Adrenal gland (tissue), 12 donors: ENCODE measurements around the gene KLC3. TPM values are rescaled to one million over a fixed set of nuclear protein-coding genes. Genes with fewer than 3 reads are reported as not detected.

ENCODE experiments used
- polyA plus RNA-seq, 3 donors: library from polyadenylated mRNA; stranded (reverse); fragments of 200-250 nt in 2 of 3; fragments of 350-450 nt in 1 of 3; fragmentation: Illumina TruSeq in 1 of 3; extraction: RNeasy Lipid Tissue Mini Kit (QIAGEN cat#74804) in 1 of 3; gene quantifications; one replicate each; pipeline ENCODE4 v1.2.3, GENCODE V29; 2013 to 2014
- total RNA-seq, 9 donors: library from RNA; depleted of rRNA in 4 of 9; stranded (reverse); fragments of >200 nt in 4 of 9; fragments of 120-200 nt in 1 of 9; fragmentation: NEBNext Ultra II Directional in 1 of 9; extraction: Animal tissue kit (Norgen Biotek cat#: 25700) in 1 of 9; gene quantifications; one replicate each; pipeline versions ENCODE4 v1.1.0 to v1.2.4, GENCODE V29; 2013 to 2023
- donor health status: healthy with polysubstance abuse.
- donor health status: Bipolar disorder and iron deficiency.
- donor health status: DM: yes; HTN: yes; CAD: no.
- donor health status: DM: no; HTN: no; CAD: no.
- donor health status: DM: no; HTN: no; CAD: no.
- donor health status: DM: yes; HTN: yes; CAD: no.

KLC3 gene
- total and polyA plus RNA-seq, 12 donors = 0.16 to 0.30 (median 0.17) TPM; not detected in 7

Other genes starting within 250 kb of the KLC3 start
- gene PPP1R37, start 247.6 kb upstream of the KLC3 start, total RNA-seq = 10 to 100 TPM; 24.3 to 86.7 (median 53.1) TPM
- 100 to 1,000 TPM in 1 of 3 donors, 10 to 100 TPM in 2; 16.4 to 244 (median 45.4) TPM for gene PPP1R37, start 247.6 kb upstream of the KLC3 start, polyA plus RNA-seq
- gene NKPD1, start 179.8 kb upstream of the KLC3 start, total RNA-seq = 1 to 10 TPM in 1 of 9 donors, under 1 TPM in 7, not detected in 1; 0.06 to 1.1 (median 0.27) TPM
- gene NKPD1, start 179.8 kb upstream of the KLC3 start, polyA plus RNA-seq = under 1 TPM in 2 of 3 donors, not detected in 1; 0.13 to 0.16 TPM
- gene TRAPPC6A, start 162.5 kb upstream of the KLC3 start, total RNA-seq = 10 to 100 TPM; 24.6 to 71.4 (median 36.7) TPM
- 10 to 100 TPM in 2 of 3 donors, 1 to 10 TPM in 1; 5.1 to 41.7 (median 34.3) TPM for gene TRAPPC6A, start 162.5 kb upstream of the KLC3 start, polyA plus RNA-seq
- 10 to 100 TPM in 8 of 9 donors, 1 to 10 TPM in 1; 2.8 to 25.5 (median 18.4) TPM for gene BLOC1S3, start 162.0 kb upstream of the KLC3 start, total RNA-seq
- 10 to 100 TPM in 1 of 3 donors, 1 to 10 TPM in 2; 3.9 to 11.9 (median 4.1) TPM for gene BLOC1S3, start 162.0 kb upstream of the KLC3 start, polyA plus RNA-seq
- 10 to 100 TPM in 8 of 9 donors, 1 to 10 TPM in 1; 3.3 to 26.4 (median 16.4) TPM for gene EXOC3L2, start 95.3 kb upstream of the KLC3 start, total RNA-seq
- 10 to 100 TPM in 2 of 3 donors, 1 to 10 TPM in 1; 2.1 to 24.6 (median 10.9) TPM for gene EXOC3L2, start 95.3 kb upstream of the KLC3 start, polyA plus RNA-seq
- 10 to 100 TPM in 8 of 9 donors, 1 to 10 TPM in 1; 5.6 to 41.9 (median 26.3) TPM for gene MARK4, start 89.5 kb upstream of the KLC3 start, total RNA-seq
- gene MARK4, start 89.5 kb upstream of the KLC3 start, polyA plus RNA-seq = 10 to 100 TPM; 19.1 to 53.3 (median 28.8) TPM
- 10 to 100 TPM in 1 of 9 donors, 1 to 10 TPM in 1, under 1 TPM in 2, not detected in 5; 0.33 to 51.3 (median 0.84) TPM for gene CKM, start 17.9 kb upstream of the KLC3 start, total RNA-seq
- gene CKM, start 17.9 kb upstream of the KLC3 start, polyA plus RNA-seq = 1 to 10 TPM in 2 of 3 donors, not detected in 1; 1.5 to 2.7 TPM
- gene ERCC2, start 29.8 kb downstream of the KLC3 start, total RNA-seq = 10 to 100 TPM; 10.1 to 31.9 (median 26.6) TPM
- 10 to 100 TPM; 19.6 to 53.3 (median 31.3) TPM for gene ERCC2, start 29.8 kb downstream of the KLC3 start, polyA plus RNA-seq
- 10 to 100 TPM in 8 of 9 donors, 1 to 10 TPM in 1; 1.7 to 55.7 (median 35.2) TPM for gene PPP1R13L, start 64.3 kb downstream of the KLC3 start, total RNA-seq
- gene PPP1R13L, start 64.3 kb downstream of the KLC3 start, polyA plus RNA-seq = 10 to 100 TPM; 11.9 to 95.2 (median 35.2) TPM
- gene POLR1G, start 65.9 kb downstream of the KLC3 start, total RNA-seq = 1 to 10 TPM; 3.6 to 9.2 (median 6.6) TPM
- 10 to 100 TPM in 1 of 3 donors, 1 to 10 TPM in 2; 3.1 to 11.3 (median 9.5) TPM for gene POLR1G, start 65.9 kb downstream of the KLC3 start, polyA plus RNA-seq
- gene ERCC1, start 83.2 kb downstream of the KLC3 start, total RNA-seq = 100 to 1,000 TPM in 2 of 9 donors, 10 to 100 TPM in 7; 63.6 to 107 (median 86.1) TPM
- 10 to 100 TPM; 62.9 to 89.2 (median 87.0) TPM for gene ERCC1, start 83.2 kb downstream of the KLC3 start, polyA plus RNA-seq
- gene FOSB, start 127.2 kb downstream of the KLC3 start, total RNA-seq = 10 to 100 TPM in 1 of 9 donors, 1 to 10 TPM in 8; 1.0 to 21.7 (median 3.0) TPM
- gene FOSB, start 127.2 kb downstream of the KLC3 start, polyA plus RNA-seq = 10 to 100 TPM in 1 of 3 donors, 1 to 10 TPM in 1, under 1 TPM in 1; 0.95 to 11.1 (median 4.3) TPM
- 10 to 100 TPM in 7 of 9 donors, 1 to 10 TPM in 2; 7.7 to 65.8 (median 19.9) TPM for gene RTN2, start 156.3 kb downstream of the KLC3 start, total RNA-seq
- 10 to 100 TPM in 1 of 3 donors, 1 to 10 TPM in 2; 4.8 to 11.8 (median 7.4) TPM for gene RTN2, start 156.3 kb downstream of the KLC3 start, polyA plus RNA-seq
- 1 to 10 TPM in 6 of 9 donors, under 1 TPM in 1, not detected in 2; 0.33 to 2.5 (median 1.4) TPM for gene PPM1N, start 157.7 kb downstream of the KLC3 start, total RNA-seq
- 1 to 10 TPM in 2 of 3 donors, under 1 TPM in 1; 0.99 to 3.7 (median 1.7) TPM for gene PPM1N, start 157.7 kb downstream of the KLC3 start, polyA plus RNA-seq
- gene VASP, start 166.7 kb downstream of the KLC3 start, total RNA-seq = 100 to 1,000 TPM in 2 of 9 donors, 10 to 100 TPM in 7; 28.7 to 118 (median 63.5) TPM
- gene VASP, start 166.7 kb downstream of the KLC3 start, polyA plus RNA-seq = 10 to 100 TPM; 30.2 to 96.2 (median 62.9) TPM
- gene OPA3, start 244.1 kb downstream of the KLC3 start, total RNA-seq = 10 to 100 TPM in 7 of 9 donors, 1 to 10 TPM in 2; 6.5 to 34.1 (median 17.4) TPM
- 10 to 100 TPM in 1 of 3 donors, 1 to 10 TPM in 2; 4.3 to 19.7 (median 7.3) TPM for gene OPA3, start 244.1 kb downstream of the KLC3 start, polyA plus RNA-seq